Daoy (cell line): ENCODE results near the gene TMEM219. TPM values are rescaled to one million over a fixed set of nuclear protein-coding genes. Genes with fewer than 3 reads are reported as not detected.
A peak's percentile ranks its signal among the peaks of the same experiment; 100 is the strongest.

Source experiments
- DNase-seq: peaks from one replicate; pipeline ENCODE4 v3.0.0-alpha.2; 2015; ENCODE audit warnings: low read depth
- total RNA-seq: library from RNA; depleted of rRNA; stranded (reverse); fragments of >200 nt; shearing (Covaris generic); gene quantifications from 2 replicates; pipeline ENCODE4 v1.2.3, GENCODE V29; 2014

TMEM219 gene
- total RNA-seq, 1 experiment from 2014 or later = 39.8 TPM

- DNase-seq = peak; percentile 69
Measured at GRCh38 chr16:29994600-29995323, 32.9 kb downstream of the TMEM219 start.

GRCh38 chr16:29995324-29995910 lies 33.5 kb downstream of the TMEM219 start, which contains the start of gene HIRIP3:
Gene HIRIP3 (minus strand): TSS chr16:29995617. CDS start chr16:29995605, 12 bp downstream.
- DNase-seq = peak; percentile 86

- DNase-seq = peak; percentile 97
Measured at GRCh38 chr16:29995911-29996765, 34.3 kb downstream of the TMEM219 start, which contains the start of gene INO80E. Gene INO80E (plus strand): TSS chr16:29996241. CDS start chr16:29996311, 70 bp downstream.

- DNase-seq = no peak
Measured at GRCh38 chr16:29996766-29997250, 34.9 kb downstream of the TMEM219 start.

- no peak for DNase-seq
Measured at GRCh38 chr16:29999605-30000004, 37.7 kb downstream of the TMEM219 start.

GRCh38 chr16:30000735-30001631 lies 39.1 kb downstream of the TMEM219 start:
- DNase-seq = no peak

- no peak for DNase-seq
Measured at GRCh38 chr16:30002614-30003346, 40.9 kb downstream of the TMEM219 start.

GRCh38 chr16:30003670-30004423 lies 42.0 kb downstream of the TMEM219 start:
- DNase-seq = no peak

GRCh38 chr16:30004424-30004776 lies 42.5 kb downstream of the TMEM219 start:
- no peak for DNase-seq

- DNase-seq = no peak
Measured at GRCh38 chr16:30004811-30005242, 42.9 kb downstream of the TMEM219 start.

GRCh38 chr16:30005341-30006094 lies 43.6 kb downstream of the TMEM219 start:
- peak; percentile 39 for DNase-seq

GRCh38 chr16:30006095-30006473 lies 44.2 kb downstream of the TMEM219 start:
- DNase-seq = no peak

- no peak for DNase-seq
Measured at GRCh38 chr16:30006659-30007377, 44.9 kb downstream of the TMEM219 start.

GRCh38 chr16:30007378-30007895 lies 45.6 kb downstream of the TMEM219 start:
- DNase-seq = no peak

- DNase-seq = no peak
Measured at GRCh38 chr16:30009085-30009862, 47.4 kb downstream of the TMEM219 start.

- DNase-seq = no peak
Measured at GRCh38 chr16:30009990-30010843, 48.3 kb downstream of the TMEM219 start.
